Mesendoderm (in vitro differentiated cells): Measurements from ENCODE around the gene HAGHL.
A peak's percentile ranks its signal among the peaks of the same experiment; 100 is the strongest.

ENCODE experiments used
- DNase-seq: peaks from one replicate; pipeline ENCODE4 v3.0.0; 2013
- H2AK5ac ChIP-seq: 2 replicates; pipeline ENCODE4 v1.6.1; 2013; ENCODE audit warnings: low read length, inconsistent platforms
- H2BK120ac ChIP-seq: 2 replicates; pipeline ENCODE4 v1.6.1; 2013; ENCODE audit warnings: low read depth, mild to moderate bottlenecking, low read length, moderate library complexity, mixed read lengths
- H2BK15ac ChIP-seq: replicated peaks from 2 replicates; pipeline ENCODE4 v1.6.1; 2013; ENCODE audit warnings: low read depth, mild to moderate bottlenecking, moderate library complexity
- H2BK5ac ChIP-seq: 2 replicates; pipeline ENCODE4 v1.6.1; 2013; ENCODE audit warnings: low read length, inconsistent platforms
- H3K18ac ChIP-seq: 2 replicates; pipeline ENCODE4 v1.6.1; 2013; ENCODE audit warnings: mild to moderate bottlenecking, low read length, mixed read lengths
- H3K23ac ChIP-seq: one replicate; pipeline ENCODE4 v1.6.1; 2013; ENCODE audit warnings: low read length
- H3K27ac ChIP-seq: 2 replicates; pipeline ENCODE4 v1.5.1; 2013; ENCODE audit warnings: low read depth, mild to moderate bottlenecking, inconsistent platforms, low read length, moderate library complexity
- H3K27me3 ChIP-seq: 2 replicates; pipeline ENCODE4 v1.6.1; 2013; ENCODE audit warnings: low read length, control low read depth, mild to moderate bottlenecking, inconsistent platforms; ENCODE audit not compliant: insufficient read depth, poor library complexity
- H3K36me3 ChIP-seq: 2 replicates; pipeline ENCODE4 v1.6.1; 2013; ENCODE audit warnings: low read length, inconsistent platforms; ENCODE audit not compliant: control insufficient read depth, insufficient read depth
- H3K4ac ChIP-seq: one replicate; pipeline ENCODE4 v1.6.1; 2013; ENCODE audit warnings: low read depth, mild to moderate bottlenecking, low read length, moderate library complexity
- H3K4me1 ChIP-seq: 2 replicates; pipeline ENCODE4 v1.6.1; 2013; ENCODE audit warnings: low read depth, low read length, inconsistent platforms; ENCODE audit not compliant: control insufficient read depth
- H3K4me2 ChIP-seq: 2 replicates; pipeline ENCODE4 v1.6.1; 2013; ENCODE audit warnings: low read length
- H3K4me3 ChIP-seq: 2 replicates; pipeline ENCODE4 v1.5.1; 2013; ENCODE audit warnings: mild to moderate bottlenecking, low read length
- H3K56ac ChIP-seq: one replicate; pipeline ENCODE4 v1.6.1; 2013; ENCODE audit warnings: low read length
- H3K79me1 ChIP-seq: 2 replicates; pipeline ENCODE4 v1.6.1; 2013; ENCODE audit warnings: low read length, inconsistent platforms
- H3K79me2 ChIP-seq: 2 replicates; pipeline ENCODE4 v1.6.1; 2013; ENCODE audit warnings: mild to moderate bottlenecking, low read length; ENCODE audit not compliant: control insufficient read depth, insufficient read depth
- H3K9ac ChIP-seq: 2 replicates; pipeline ENCODE4 v1.6.1; 2013; ENCODE audit warnings: low read length, inconsistent platforms
- H4K5ac ChIP-seq: one replicate; pipeline ENCODE4 v1.6.1; 2013; ENCODE audit warnings: low read length
- H4K8ac ChIP-seq: one replicate; pipeline ENCODE4 v1.6.1; 2013; ENCODE audit warnings: low read depth, mild to moderate bottlenecking, control low read depth, low read length, moderate library complexity
- WGBS: extraction: QIAGEN DNeasy Blood & Tissue Kit; methylation state at CpG from one replicate; pipeline ENCODE4 v1.1.7; 2013; ENCODE audit warnings: low lambda C conversion rate, missing lambda C conversion rate; ENCODE audit not compliant: insufficient coverage; ENCODE audit errors: extremely low coverage; 5-methylcytosine and 5-hydroxymethylcytosine counted together

The HAGHL gene

GRCh38 chr16:725041-725376 lies 1.9 kb upstream of the HAGHL start:
- Histone ChIP-seq H3K27ac (no peak overlapping the region), H3K18ac (no peak overlapping the region), H2BK15ac (no peak overlapping the region), H3K4me2 (no peak overlapping the region), H3K36me3 (no peaks in the 10 kb centered on the region), H2BK5ac (no peak overlapping the region), H3K27me3 (no peaks in the 10 kb centered on the region), H3K79me2 (no peaks in the 10 kb centered on the region), H4K8ac (no peak overlapping the region), H3K56ac (no peak overlapping the region), H2BK120ac (no peak overlapping the region), H3K9ac (no peak overlapping the region), H4K5ac (no peak overlapping the region), H3K4ac (no peak overlapping the region), H3K4me1 (peaks cover 3% of the 10 kb centered on the region), H3K23ac (no peak overlapping the region), H2AK5ac (no peak overlapping the region), H3K4me3 (no peak overlapping the region), H3K79me1 (no peaks in the 10 kb centered on the region)
- DNase-seq = no peak
- no CpG with 5 or more reads among the region's 7 CpGs for WGBS

- Histone ChIP-seq H3K4ac (no peak overlapping the region), H4K5ac (no peak overlapping the region), H3K56ac (no peak overlapping the region), H3K4me2 (no peak overlapping the region), H2BK5ac (no peak overlapping the region), H3K4me3 (no peak overlapping the region), H4K8ac (no peak overlapping the region), H2AK5ac (no peak overlapping the region), H3K79me2 (no peaks in the 10 kb centered on the region), H3K18ac (no peak overlapping the region), H3K36me3 (no peaks in the 10 kb centered on the region), H3K27me3 (no peaks in the 10 kb centered on the region), H3K9ac (no peak overlapping the region), H3K27ac (no peak overlapping the region), H2BK15ac (no peak overlapping the region), H2BK120ac (no peak overlapping the region), H3K79me1 (no peaks in the 10 kb centered on the region), H3K23ac (no peak overlapping the region), H3K4me1 (no peaks in the 10 kb centered on the region)
- no CpG with 5 or more reads among the region's 23 CpGs for WGBS
- DNase-seq = no peak
Observed at GRCh38 chr16:725463-726187, 1.3 kb upstream of the HAGHL start.

- Histone ChIP-seq H3K36me3 (no peaks in the 10 kb centered on the region), H3K79me1 (no peaks in the 10 kb centered on the region), H3K23ac (no peak overlapping the region), H2BK15ac (no peak overlapping the region), H2AK5ac (no peak overlapping the region), H3K4me3 (no peak overlapping the region), H4K5ac (no peak overlapping the region), H3K18ac (no peak overlapping the region), H3K9ac (no peak overlapping the region), H4K8ac (no peak overlapping the region), H3K27ac (no peak overlapping the region), H3K56ac (no peak overlapping the region), H3K79me2 (no peaks in the 10 kb centered on the region), H3K27me3 (no peaks in the 10 kb centered on the region), H2BK5ac (no peak overlapping the region), H3K4ac (no peak overlapping the region), H3K4me1 (no peaks in the 10 kb centered on the region), H2BK120ac (no peak overlapping the region), H3K4me2 (no peak overlapping the region)
- no CpG with 5 or more reads among the region's 9 CpGs for WGBS
- DNase-seq = no peak
Observed at GRCh38 chr16:726188-726437, 793 bp upstream of the HAGHL start.

GRCh38 chr16:727291-727977 lies 528 bp downstream of the HAGHL start:
- no peak overlapping the region for H3K27ac ChIP-seq
- no peak overlapping the region for H2AK5ac ChIP-seq
- H3K27me3 ChIP-seq = no peaks in the 10 kb centered on the region
- H2BK120ac ChIP-seq = no peak overlapping the region
- peak overlapping the region; percentile 24 for H3K23ac ChIP-seq
- H4K5ac ChIP-seq = no peak overlapping the region
- H3K4me2 ChIP-seq = peak overlapping the region; percentile 77
- peak overlapping the region; percentile 73 for H3K9ac ChIP-seq
- peak overlapping the region; percentile 13 for H3K4me3 ChIP-seq
- H3K79me2 ChIP-seq = no peaks in the 10 kb centered on the region
- H3K4ac ChIP-seq = no peak overlapping the region
- no peak overlapping the region for H4K8ac ChIP-seq
- no peaks in the 10 kb centered on the region for H3K36me3 ChIP-seq
- no peak overlapping the region for H3K18ac ChIP-seq
- peak overlapping the region; percentile 89 for H3K56ac ChIP-seq
- no peaks in the 10 kb centered on the region for H3K79me1 ChIP-seq
- H2BK5ac ChIP-seq = no peak overlapping the region
- no peaks in the 10 kb centered on the region for H3K4me1 ChIP-seq
- no peak for DNase-seq
- H2BK15ac ChIP-seq = no peak overlapping the region
- WGBS = no CpG with 5 or more reads among the region's 61 CpGs

- H3K18ac ChIP-seq = no peak overlapping the region
- H4K5ac ChIP-seq = no peak overlapping the region
- H3K4me2 ChIP-seq = peak overlapping the region; percentile 59
- no peak overlapping the region for H2AK5ac ChIP-seq
- H3K23ac ChIP-seq = peak overlapping the region; percentile 66
- no peak overlapping the region for H2BK5ac ChIP-seq
- no peak overlapping the region for H2BK120ac ChIP-seq
- no peak overlapping the region for H3K4ac ChIP-seq
- no peak overlapping the region for H4K8ac ChIP-seq
- peak overlapping the region; percentile 66 for H3K9ac ChIP-seq
- no peaks in the 10 kb centered on the region for H3K79me2 ChIP-seq
- H3K56ac ChIP-seq = peak overlapping the region; percentile 89
- no peak overlapping the region for H3K27ac ChIP-seq
- peak; percentile 75 for DNase-seq
- peaks cover 1% of the 10 kb centered on the region for H3K36me3 ChIP-seq
- no peaks in the 10 kb centered on the region for H3K79me1 ChIP-seq
- WGBS = no CpG with 5 or more reads among the region's 80 CpGs
- no peak overlapping the region for H2BK15ac ChIP-seq
- no peaks in the 10 kb centered on the region for H3K27me3 ChIP-seq
- no peaks in the 10 kb centered on the region for H3K4me1 ChIP-seq
- no peak overlapping the region for H3K4me3 ChIP-seq
Observed at GRCh38 chr16:728131-728889, 1.4 kb downstream of the HAGHL start.
